Activated CD4-positive, alpha-beta T cell treated with anti-CD3 and anti-CD28 coated beads for 36 hours (primary cell): Measurements from ENCODE around the gene LCE7A. TPM values are rescaled to one million over a fixed set of nuclear protein-coding genes. Genes with fewer than 3 reads are reported as not detected.
A peak's percentile ranks its signal among the peaks of the same experiment; 100 is the strongest.

Source experiments
- ATAC-seq: fragments of 200-7000 bp; cut with Tn5 transposase; one replicate; pipeline ENCODE4 v1.10.0; 2021; ENCODE audit warnings: mild to moderate bottlenecking, moderate library complexity
- CTCF ChIA-PET: fragments of 350-600 bp; sonication (Branson Sonifier 250); formaldehyde crosslinking; loops from one replicate; lab custom pipeline; 2021; ENCODE audit warnings: antibody characterized with exemption; lab: Charles Lee
- POLR2A ChIA-PET: fragments of 350-600 bp; sonication (Branson Sonifier 250); formaldehyde crosslinking; loops from one replicate; lab custom pipeline; 2021; ENCODE audit warnings: antibody characterized with exemption, inconsistent platforms; lab: Charles Lee
- DNase-seq: peaks from one replicate; pipeline ENCODE4 v3.0.0-alpha.2; 2020
- H3K27ac Mint-ChIP-seq: one replicate; pipeline ENCODE4 v1.8.0; 2021; ENCODE audit warnings: mixed read lengths
- H3K27me3 Mint-ChIP-seq: one replicate; pipeline ENCODE4 v1.8.0; 2021; ENCODE audit warnings: mixed read lengths
- H3K36me3 Mint-ChIP-seq: one replicate; pipeline ENCODE4 v1.8.0; 2021; ENCODE audit warnings: low read depth, mixed read lengths
- H3K4me1 Mint-ChIP-seq: one replicate; pipeline ENCODE4 v1.8.0; 2021; ENCODE audit warnings: mixed read lengths
- H3K4me3 Mint-ChIP-seq: one replicate; pipeline ENCODE4 v1.8.0; 2021; ENCODE audit warnings: mild to moderate bottlenecking, moderate library complexity, mixed read lengths
- H3K9me3 Mint-ChIP-seq: one replicate; pipeline ENCODE4 v1.8.0; 2021; ENCODE audit warnings: low read depth, mixed read lengths
- intact Hi-C, 2 experiments: fragments of 100-400 bp; cut with DNase I in 1 of 2; cut with micrococcal nuclease in 1 of 2; formaldehyde crosslinking; loops; one replicate each; pipeline versions ENCODE4 v1.14.2 to v1.15.1; 2022 to 2024; cut with DNase I, micrococcal nuclease
- total RNA-seq, 2 experiments: library from RNA; stranded (reverse); gene quantifications; one replicate each; pipeline ENCODE4 v1.2.3, GENCODE V29; 2021

Gene LCE7A
- total RNA-seq, 2 experiments from 2014 or later, result not detected

DNA sequence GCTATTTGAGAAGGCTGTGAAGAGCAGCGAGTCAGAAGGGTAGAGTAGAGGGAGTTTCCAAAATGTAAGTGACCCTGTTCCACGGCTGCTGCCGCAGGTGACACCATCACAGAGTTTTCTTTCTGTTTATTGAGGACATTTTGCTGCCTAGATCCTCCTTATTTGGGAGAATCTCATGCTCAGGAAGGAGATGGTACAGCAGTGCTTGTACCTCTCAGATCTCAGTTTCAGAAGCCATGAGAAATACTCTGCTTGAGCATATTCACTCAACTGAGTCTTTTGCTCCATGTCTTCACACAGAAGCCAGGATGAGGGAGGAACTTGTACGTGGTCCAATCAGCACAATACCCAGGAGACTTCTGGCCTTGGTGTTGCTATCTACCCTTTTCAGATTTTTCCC lies 1.6 kb downstream of the LCE7A start:
- no peak overlapping the region for H3K27ac Mint-ChIP-seq
- POLR2A ChIA-PET, result no interaction called here
- no peaks in the 10 kb centered on the region for H3K4me1 Mint-ChIP-seq
- H3K36me3 Mint-ChIP-seq, result no peaks in the 10 kb centered on the region
- intact Hi-C loops, result no loop called here
- H3K27me3 Mint-ChIP-seq, result peaks cover 13% of the 10 kb centered on the region
- H3K9me3 Mint-ChIP-seq, result no peaks in the 10 kb centered on the region
- CTCF ChIA-PET, result interaction anchor here (1.2 kb wide), 1 partner anchor 9 kb away, joined by 4 read pairs; no protein-coding TSS in a partner anchor
- no peak for DNase-seq
- H3K4me3 Mint-ChIP-seq, result no peak overlapping the region
- ATAC-seq, result no peak

DNA sequence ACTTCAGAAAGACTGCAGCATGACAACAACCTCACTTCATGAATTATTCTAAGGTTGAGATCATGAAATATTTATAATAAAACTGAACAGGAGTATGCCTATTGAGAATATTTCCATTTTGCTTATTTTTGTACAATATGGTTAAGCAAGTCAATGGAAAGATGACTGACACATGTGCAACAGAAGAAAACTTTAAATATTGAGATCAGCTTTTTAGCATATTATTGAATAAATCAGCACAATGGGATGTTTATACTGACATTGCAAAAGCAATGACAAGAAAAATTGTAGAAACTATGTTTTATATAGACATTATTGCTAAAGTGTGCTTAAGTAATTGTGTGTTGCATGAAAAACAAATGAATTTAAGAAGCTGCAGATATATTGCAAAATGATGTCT lies 4.6 kb downstream of the LCE7A start:
- no peak for DNase-seq
- ChIA-PET CTCF (no interaction called here), POLR2A (no interaction called here)
- intact Hi-C loops, result no loop called here
- Mint-ChIP-seq H3K27me3 (peaks cover 8% of the 10 kb centered on the region), H3K4me3 (no peak overlapping the region), H3K4me1 (no peaks in the 10 kb centered on the region), H3K36me3 (no peaks in the 10 kb centered on the region), H3K27ac (no peak overlapping the region), H3K9me3 (no peaks in the 10 kb centered on the region)
- no peak for ATAC-seq

GRCh38 chr1:152866321-152866720 lies 6.5 kb downstream of the LCE7A start:
- DNase-seq, result no peak
- H3K27me3 Mint-ChIP-seq, result peaks cover 3% of the 10 kb centered on the region
- no peak overlapping the region for H3K4me3 Mint-ChIP-seq
- no peaks in the 10 kb centered on the region for H3K9me3 Mint-ChIP-seq
- CTCF ChIA-PET, result interaction anchor here (0.6 kb wide), 2 partner anchors 246 to 393 kb away, joined by 3 to 4 read pairs; partner anchors contain the start of gene LORICRIN
- POLR2A ChIA-PET, result no interaction called here
- H3K4me1 Mint-ChIP-seq, result no peaks in the 10 kb centered on the region
- H3K36me3 Mint-ChIP-seq, result no peaks in the 10 kb centered on the region
- intact Hi-C loops, result no loop called here
- H3K27ac Mint-ChIP-seq, result no peak overlapping the region
- ATAC-seq, result no peak

DNA sequence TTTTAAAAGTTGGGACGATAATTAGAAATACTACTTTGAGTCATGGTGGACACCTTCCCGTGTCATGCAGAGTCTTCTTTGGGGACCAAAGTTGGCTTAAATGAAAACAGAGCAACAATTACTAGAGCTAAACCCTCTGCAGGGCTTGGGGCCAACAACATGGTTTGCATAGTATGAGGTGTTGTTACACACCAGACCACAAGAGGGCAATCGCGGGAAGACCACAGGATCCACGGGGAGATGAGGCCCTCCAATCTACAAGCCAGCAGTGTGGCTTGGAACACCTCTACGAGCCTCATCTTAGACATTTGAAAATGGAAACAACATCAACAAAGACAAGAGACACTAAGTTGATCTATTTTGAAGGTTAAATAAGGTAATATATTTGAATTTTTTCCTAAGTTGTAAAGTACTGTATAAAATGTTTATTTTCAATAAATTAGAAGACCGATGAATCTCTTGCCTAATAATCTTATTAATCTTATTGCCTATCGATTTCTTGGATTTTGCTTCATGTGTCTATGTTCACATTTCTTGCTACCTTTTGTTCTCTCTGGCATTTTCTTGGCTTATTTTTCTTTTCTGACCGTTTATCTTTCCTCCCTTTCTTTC lies 10.1 kb downstream of the LCE7A start:
- ChIA-PET POLR2A (no interaction called here), CTCF (interaction anchor here (0.5 to 1.8 kb wide), 13 partner anchors 9 to 1382 kb away, joined by 3 to 7 read pairs (median 3); no protein-coding TSS in a partner anchor)
- ATAC-seq (peak; percentile 75), DNase-seq (peak; percentile 79)
- Mint-ChIP-seq H3K9me3 (no peaks in the 10 kb centered on the region), H3K4me1 (no peaks in the 10 kb centered on the region), H3K4me3 (no peak overlapping the region), H3K27ac (no peak overlapping the region), H3K27me3 (peaks cover 5% of the 10 kb centered on the region), H3K36me3 (no peaks in the 10 kb centered on the region)
- intact Hi-C loops, result loop anchor here (1.0 to 10.0 kb wide), 6 partner anchors 57 to 352 kb away; partner anchors contain the start of gene SPRR1B (in 1 of the 2)

GRCh38 chr1:152870831-152871730 lies 11.3 kb downstream of the LCE7A start:
- Mint-ChIP-seq H3K27ac (no peak overlapping the region), H3K4me3 (no peak overlapping the region), H3K27me3 (peaks cover 9% of the 10 kb centered on the region), H3K36me3 (no peaks in the 10 kb centered on the region), H3K9me3 (no peaks in the 10 kb centered on the region), H3K4me1 (no peaks in the 10 kb centered on the region)
- intact Hi-C loops, result loop anchor here (1.0 to 10.0 kb wide), 7 partner anchors 56 to 352 kb away; partner anchors contain the start of gene SPRR1B (in 1 of the 2)
- ATAC-seq (no peak), DNase-seq (peak; percentile 14)
- ChIA-PET POLR2A (no interaction called here), CTCF (interaction anchor here (0.5 to 1.8 kb wide), 15 partner anchors 11 to 407 kb away, joined by 3 to 7 read pairs (median 3); no protein-coding TSS in a partner anchor)

DNA sequence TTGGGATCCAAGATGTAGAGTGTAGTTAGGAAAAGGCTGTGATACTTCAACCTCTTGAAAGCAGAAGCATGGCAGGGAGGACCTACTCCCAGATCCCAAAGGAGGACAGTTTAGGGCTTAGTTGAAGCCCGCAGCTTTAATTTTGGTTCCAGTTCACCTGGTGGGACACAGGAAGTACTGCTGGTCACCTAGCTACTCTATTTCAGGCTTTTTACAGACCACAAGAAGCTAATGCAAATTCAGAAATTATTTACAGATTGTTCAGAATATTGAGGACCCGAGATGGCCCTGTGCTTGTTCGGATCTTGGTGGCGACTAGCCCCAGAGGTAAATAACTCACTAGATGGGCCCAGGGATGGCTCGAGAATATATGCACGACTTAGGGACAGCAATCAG lies 11.9 kb downstream of the LCE7A start:
- CTCF ChIA-PET, result interaction anchor here (0.6 to 1.8 kb wide), 5 partner anchors 11 to 402 kb away, joined by 3 to 7 read pairs (median 3); no protein-coding TSS in a partner anchor
- ATAC-seq, result no peak
- H3K4me1 Mint-ChIP-seq, result no peaks in the 10 kb centered on the region
- no peaks in the 10 kb centered on the region for H3K36me3 Mint-ChIP-seq
- H3K4me3 Mint-ChIP-seq, result no peak overlapping the region
- POLR2A ChIA-PET, result no interaction called here
- no peaks in the 10 kb centered on the region for H3K9me3 Mint-ChIP-seq
- H3K27me3 Mint-ChIP-seq, result peaks cover 9% of the 10 kb centered on the region
- H3K27ac Mint-ChIP-seq, result no peak overlapping the region
- intact Hi-C loops, result loop anchor here (1.0 to 10.0 kb wide), 6 partner anchors 55 to 352 kb away; partner anchors contain the start of gene SPRR1B (in 1 of the 2)
- no peak for DNase-seq

DNA sequence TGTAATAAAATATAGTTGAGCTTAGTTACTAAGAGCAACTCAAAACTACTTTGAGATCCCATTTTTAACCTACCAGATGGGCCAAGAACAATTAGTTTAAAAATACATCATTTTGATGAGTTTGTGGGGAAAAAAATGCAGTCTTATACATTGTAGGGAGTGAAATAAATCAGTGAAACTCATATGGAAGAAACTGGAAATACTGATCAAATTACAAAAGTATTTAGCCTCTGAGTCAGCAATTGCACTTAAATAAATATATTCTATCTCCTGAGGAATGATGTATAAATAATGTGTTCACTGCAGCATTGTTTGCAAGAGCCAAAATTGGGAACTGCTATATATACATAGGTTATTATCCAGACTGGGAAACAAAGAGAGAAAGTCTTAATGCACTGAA lies 13.7 kb downstream of the LCE7A start:
- CTCF ChIA-PET, result interaction anchor here (0.6 to 1.7 kb wide), 3 partner anchors 13 to 220 kb away, joined by 3 to 5 read pairs (median 4); partner anchors contain the start of gene LCE7A
- no peaks in the 10 kb centered on the region for H3K4me1 Mint-ChIP-seq

DNA sequence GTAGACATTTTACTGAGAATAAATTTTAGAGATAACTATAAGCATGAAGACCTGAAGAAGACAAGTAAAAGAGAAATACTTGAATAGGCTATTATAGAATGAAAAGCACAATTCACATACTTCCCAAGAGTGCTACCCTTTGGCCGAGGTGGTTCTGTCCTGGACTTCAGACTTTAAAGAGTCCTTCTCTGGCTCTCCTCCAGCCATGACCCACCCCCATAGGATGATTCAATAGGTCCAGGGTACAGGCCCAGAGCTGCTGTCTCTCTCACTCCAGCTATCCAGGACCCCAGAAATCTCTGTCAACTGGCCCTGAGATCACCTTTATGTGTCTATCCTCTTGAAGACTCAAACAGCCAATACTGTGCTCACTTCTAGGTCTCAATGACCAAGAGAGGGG lies 17.0 kb downstream of the LCE7A start:
- Mint-ChIP-seq H3K27me3 (peaks cover 12% of the 10 kb centered on the region), H3K9me3 (no peaks in the 10 kb centered on the region), H3K4me3 (no peak overlapping the region), H3K4me1 (no peaks in the 10 kb centered on the region), H3K36me3 (no peaks in the 10 kb centered on the region), H3K27ac (no peak overlapping the region)
- ATAC-seq, result no peak
- POLR2A ChIA-PET, result no interaction called here
- CTCF ChIA-PET, result no interaction called here
- DNase-seq, result no peak
- intact Hi-C loops, result loop anchor here (10.0 kb wide), 3 partner anchors 158 to 318 kb away; partner anchors contain the start of gene SPRR1B (in 1 of the 2)

More for the DNA sequence above, 13.7 kb downstream of the LCE7A start:
- H3K4me3 Mint-ChIP-seq, result no peak overlapping the region
- DNase-seq (no peak), ATAC-seq (no peak)
- H3K9me3 Mint-ChIP-seq, result no peaks in the 10 kb centered on the region
- H3K27ac Mint-ChIP-seq, result no peak overlapping the region
- intact Hi-C loops, result loop anchor here (5.0 to 10.0 kb wide), 4 partner anchors 161 to 349 kb away; partner anchors contain the start of gene SPRR1B (in 1 of the 2)
- no peaks in the 10 kb centered on the region for H3K36me3 Mint-ChIP-seq
- POLR2A ChIA-PET, result no interaction called here
- peaks cover 13% of the 10 kb centered on the region for H3K27me3 Mint-ChIP-seq

DNA sequence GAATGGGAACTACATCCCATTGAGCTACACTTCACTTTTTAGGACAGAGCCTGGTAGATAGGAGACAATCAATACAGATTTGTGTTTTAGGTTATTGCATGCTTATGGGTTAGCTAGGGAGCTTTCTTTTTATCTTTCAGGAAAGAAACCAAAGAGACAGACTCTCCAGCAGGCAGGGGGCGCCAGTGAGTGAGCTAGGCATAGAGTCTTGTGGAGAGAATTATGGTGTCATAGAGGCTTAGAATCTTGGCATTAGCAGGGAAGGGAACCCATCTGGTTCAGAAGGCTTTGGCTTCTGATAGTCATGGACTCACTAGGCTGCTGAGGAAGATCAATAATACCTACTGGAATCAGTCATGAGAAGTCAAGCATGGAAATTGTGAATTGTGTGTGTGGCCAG lies 18.2 kb downstream of the LCE7A start, which contains the start of gene SMCP:
TSS of gene SMCP (plus strand) at position 281 of the 400 bp plus-strand sequence. CDS start 6,101 bp downstream, outside the sequence.
- no peak within 1 kb of the TSS for H3K27ac Mint-ChIP-seq
- H3K27me3 Mint-ChIP-seq, result peaks cover 12% of the 10 kb centered on the region
- ATAC-seq (no peak), DNase-seq (peak; percentile 73)
- no peaks in the 10 kb centered on the region for H3K9me3 Mint-ChIP-seq
- ChIA-PET CTCF (interaction anchor here (0.7 to 1.4 kb wide), 4 partner anchors 9 to 376 kb away, joined by 3 to 6 read pairs (median 4); no protein-coding TSS in a partner anchor), POLR2A (no interaction called here)
- no peak within 1 kb of the TSS for H3K4me3 Mint-ChIP-seq
- intact Hi-C loops, result loop anchor here (2.0 to 10.0 kb wide), 4 partner anchors 157 to 401 kb away; partner anchors contain the start of gene SPRR1B (in 1 of the 2)
- H3K36me3 Mint-ChIP-seq, result no peaks in the 10 kb centered on the region
- H3K4me1 Mint-ChIP-seq, result no peaks in the 10 kb centered on the region

- H3K27me3 Mint-ChIP-seq, result peaks cover 12% of the 10 kb centered on the region
- no peak overlapping the region for H3K4me3 Mint-ChIP-seq
- no peaks in the 10 kb centered on the region for H3K4me1 Mint-ChIP-seq
- ATAC-seq (no peak), DNase-seq (no peak)
- CTCF ChIA-PET, result interaction anchor here (0.6 kb wide), 1 partner anchor 150 kb away, joined by 3 read pairs; no protein-coding TSS in a partner anchor
- no peaks in the 10 kb centered on the region for H3K36me3 Mint-ChIP-seq
- H3K27ac Mint-ChIP-seq, result no peak overlapping the region
- no peaks in the 10 kb centered on the region for H3K9me3 Mint-ChIP-seq
- POLR2A ChIA-PET, result no interaction called here
- intact Hi-C loops, result loop anchor here (2.0 to 10.0 kb wide), 4 partner anchors 155 to 399 kb away; partner anchors contain the start of gene SPRR1B (in 1 of the 2)
Observed at GRCh38 chr1:152879559-152880198, 19.9 kb downstream of the LCE7A start.
